HG03066 (cell line): ENCODE results near the gene CDH23.
"Not testable (repeated sequence)": the region's sequence is repeated elsewhere in the genome, so short reads cannot be mapped to it uniquely, and the experiment has no call there.

ENCODE experiments used
- ATAC-seq: cut with Tn5 transposase; IDR thresholded peaks from one replicate; pipeline ENCODE4 v1.9.1; 2021; ENCODE audit warnings: low read depth; ENCODE audit not compliant: unreplicated experiment

CDH23 gene

DNA sequence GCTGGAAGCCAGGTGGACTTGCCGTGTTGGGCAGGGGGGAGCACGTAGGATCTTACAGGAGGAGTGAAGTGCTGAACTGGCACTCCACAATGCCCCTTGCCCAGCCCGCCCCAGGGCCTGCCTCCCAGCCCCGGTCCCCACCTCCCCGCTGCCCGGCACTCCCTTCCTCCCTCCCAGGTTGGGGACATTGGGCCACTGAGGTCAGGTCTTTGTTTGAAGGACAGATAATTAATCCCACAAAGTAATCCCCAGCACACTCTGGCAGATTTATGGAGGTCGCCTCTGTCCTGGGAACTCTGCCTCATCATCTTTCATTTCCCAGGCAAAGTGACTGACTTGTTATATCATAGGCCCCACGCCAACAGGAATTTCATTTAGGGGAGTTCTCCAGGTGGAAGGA lies 200.0 kb downstream of the CDH23 start:
- ATAC-seq = no peak

- ATAC-seq = no peak
These were observed 201.2 kb downstream of the CDH23 start for GRCh38 chr10:71597821-71598498.

GRCh38 chr10:71598621-71599055 lies 201.9 kb downstream of the CDH23 start:
- no peak for ATAC-seq

GRCh38 chr10:71599518-71599917 lies 202.8 kb downstream of the CDH23 start:
- no peak for ATAC-seq

GRCh38 chr10:71600242-71600641 lies 203.5 kb downstream of the CDH23 start:
- ATAC-seq = not testable (repeated sequence)

GRCh38 chr10:71600849-71601248 lies 204.1 kb downstream of the CDH23 start:
- ATAC-seq = no peak

- no peak for ATAC-seq
These were observed 204.6 kb downstream of the CDH23 start for GRCh38 chr10:71601273-71601672.

- ATAC-seq = no peak
These were observed 206.4 kb downstream of the CDH23 start for GRCh38 chr10:71603150-71603549.

GRCh38 chr10:71603754-71604153 lies 207.0 kb downstream of the CDH23 start:
- ATAC-seq = no peak

DNA sequence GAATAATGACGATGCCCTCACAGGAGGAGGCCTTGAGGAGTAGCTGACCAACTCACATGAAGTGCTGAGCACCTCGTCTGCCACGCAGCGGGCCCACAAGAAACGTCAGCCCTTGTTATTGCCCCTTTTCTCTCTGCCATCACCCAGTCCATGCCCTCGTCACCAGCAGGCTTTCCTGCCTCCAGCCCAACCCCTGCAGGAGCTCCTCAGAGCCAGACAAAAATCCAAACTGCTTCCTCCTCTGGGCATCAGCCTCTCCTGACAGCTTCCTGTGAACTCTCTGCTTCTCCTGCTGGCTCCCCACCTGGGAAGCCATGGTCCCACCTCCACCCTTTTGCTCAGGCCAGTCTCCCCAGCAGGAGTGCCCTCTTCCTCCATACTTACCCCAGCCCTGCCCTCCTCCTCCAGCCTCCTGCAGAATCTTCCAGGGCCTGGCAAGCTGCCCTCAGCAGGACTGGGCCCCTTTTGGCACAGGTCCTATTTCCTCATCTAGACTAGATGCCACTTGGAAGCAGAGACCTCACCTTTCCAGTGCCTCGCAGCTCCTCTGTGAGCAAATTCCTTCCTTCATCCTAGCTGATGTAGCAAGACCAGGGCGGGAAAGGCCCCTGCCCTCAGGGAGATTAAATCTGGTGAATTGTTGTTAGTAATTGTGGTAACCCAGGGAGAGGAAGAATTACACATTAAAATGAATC lies 207.8 kb downstream of the CDH23 start:
- ATAC-seq = no peak

GRCh38 chr10:71605263-71605962 lies 208.7 kb downstream of the CDH23 start:
- no peak for ATAC-seq

- no peak for ATAC-seq
These were observed 209.7 kb downstream of the CDH23 start for GRCh38 chr10:71606257-71607081.

- no peak for ATAC-seq
These were observed 210.3 kb downstream of the CDH23 start for GRCh38 chr10:71607082-71607443.

DNA sequence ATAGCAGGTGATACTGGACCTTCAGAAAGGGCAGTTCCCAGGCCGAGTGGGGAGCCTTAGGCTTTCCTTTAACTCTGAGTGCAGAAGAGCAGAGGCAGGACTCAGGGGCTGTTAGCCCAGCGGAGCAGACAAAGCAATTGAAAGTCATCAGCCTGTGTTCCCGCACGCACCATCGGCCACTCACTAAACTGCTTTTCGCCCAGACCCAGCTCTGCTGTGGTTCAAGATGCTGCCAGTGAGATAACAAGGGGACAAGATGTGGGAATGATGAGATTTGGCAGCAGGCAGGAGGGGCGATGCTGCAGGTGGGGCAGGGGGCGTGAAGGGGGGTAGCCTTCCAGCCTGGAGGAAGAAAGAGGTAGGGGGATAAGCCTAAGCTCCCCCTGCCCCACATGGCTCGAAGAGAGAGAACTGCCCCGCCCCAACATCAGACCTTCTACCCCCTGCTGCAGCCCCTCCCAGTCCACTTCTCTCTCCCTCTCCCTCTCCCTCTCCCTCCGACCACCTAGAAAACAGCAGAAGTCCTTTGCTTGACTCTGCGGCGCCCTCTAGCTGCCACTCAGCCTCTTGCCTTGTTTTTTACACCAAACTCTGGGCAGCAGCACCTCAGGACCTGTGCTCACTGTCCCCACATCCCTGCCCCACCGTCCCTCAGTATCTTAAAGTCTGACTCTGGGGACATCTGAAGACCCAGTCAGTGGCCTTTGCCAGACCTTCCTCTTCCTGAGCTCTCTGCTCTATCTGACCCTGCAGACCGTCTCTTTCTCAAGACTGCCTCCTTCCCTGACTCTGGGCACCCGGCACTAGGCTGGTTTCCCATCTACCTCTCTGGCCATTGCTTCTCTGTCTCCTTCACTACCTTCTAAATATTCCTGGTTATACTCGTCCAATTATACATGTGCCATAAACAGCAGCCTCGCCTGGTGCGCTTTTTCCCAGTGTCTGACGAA lies 212.4 kb downstream of the CDH23 start:
- no peak for ATAC-seq

GRCh38 chr10:71610651-71611050 lies 213.9 kb downstream of the CDH23 start:
- ATAC-seq = no peak

DNA sequence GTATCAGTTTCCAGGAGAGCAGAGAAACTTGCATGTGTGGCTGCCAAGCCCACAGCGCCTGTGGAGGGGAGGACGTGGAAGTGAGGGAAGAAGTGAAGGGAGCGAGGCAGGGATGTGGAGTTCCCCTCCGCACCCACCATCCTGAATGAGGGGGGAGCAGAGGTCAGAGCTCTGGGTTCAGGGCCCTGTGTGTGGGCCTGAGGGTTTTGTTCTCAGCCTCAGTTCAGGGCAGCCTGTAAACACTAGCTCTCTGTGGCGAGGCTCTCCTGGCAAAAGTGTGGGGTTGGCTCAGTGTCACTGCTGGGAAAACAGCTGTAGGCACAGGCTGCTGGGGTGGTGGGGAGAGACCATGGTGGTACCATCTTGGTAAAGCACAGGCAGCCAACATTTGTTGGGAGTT lies 214.4 kb downstream of the CDH23 start:
- no peak for ATAC-seq

GRCh38 chr10:71611709-71612422 lies 215.1 kb downstream of the CDH23 start:
- no peak for ATAC-seq

DNA sequence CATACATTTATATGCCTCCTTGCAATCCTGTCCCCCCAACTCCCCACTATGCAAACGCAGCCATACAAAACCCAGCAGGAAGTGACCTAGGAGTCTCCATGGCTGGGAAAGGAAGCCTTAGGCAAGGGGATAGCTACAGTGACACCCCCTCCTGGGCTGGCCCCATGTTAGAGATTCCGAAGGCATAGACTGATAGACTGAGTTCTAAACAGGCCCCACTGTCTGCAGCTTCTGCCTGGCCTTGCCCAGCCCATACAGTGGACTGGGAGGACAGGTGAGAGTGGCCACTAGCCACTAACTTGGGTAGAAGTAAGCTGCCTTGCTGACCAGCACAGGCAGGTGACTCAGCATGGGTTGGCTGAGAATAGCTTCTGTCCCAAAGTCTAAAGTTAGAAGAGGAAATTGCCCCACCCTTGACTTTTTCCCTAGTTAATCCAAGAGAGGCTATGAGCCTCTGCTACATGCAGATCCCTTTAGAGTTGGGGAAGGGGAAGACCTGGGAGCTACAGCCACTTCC lies 216.6 kb downstream of the CDH23 start:
- ATAC-seq = no peak

- ATAC-seq = no peak
These were observed 217.2 kb downstream of the CDH23 start for GRCh38 chr10:71613877-71614276.
